Suprapubic skin (tissue), 4 donors: ENCODE data around the gene MTMR4. TPM values are rescaled to one million over a fixed set of nuclear protein-coding genes. Genes with fewer than 3 reads are reported as not detected.
A peak's percentile ranks its signal among the peaks of the same experiment; 100 is the strongest.

Experiments
- DNase-seq, 2 donors: peaks; one replicate each; pipeline ENCODE4 v3.0.0-alpha.2; 2019; ENCODE audit warnings: low spot score in 2 of 2
- H3K27ac ChIP-seq: fragments of 200-600 bp; sonication (generic); one replicate; pipeline ENCODE4 v1.5.1; 2019
- H3K27me3 ChIP-seq: fragments of 200-600 bp; sonication (generic); one replicate; pipeline ENCODE4 v1.5.1; 2019
- H3K36me3 ChIP-seq: fragments of 200-600 bp; sonication (generic); one replicate; pipeline ENCODE4 v1.5.1; 2019
- H3K4me1 ChIP-seq: fragments of 200-600 bp; sonication (generic); one replicate; pipeline ENCODE4 v1.5.1; 2019
- H3K4me3 ChIP-seq: fragments of 200-600 bp; sonication (generic); one replicate; pipeline ENCODE4 v1.5.1; 2019; ENCODE audit warnings: mild to moderate bottlenecking
- H3K9me3 ChIP-seq: fragments of 200-600 bp; sonication (generic); one replicate; pipeline ENCODE4 v1.5.1; 2019
- CTCF ChIP-seq, 2 donors: fragments of 200-600 bp in 1 of 2; fragments of 450-650 bp in 1 of 2; sonication (generic) in 1 of 2; IDR thresholded peaks; one replicate each; pipeline ENCODE4 v1.5.1; 2016 to 2019; ENCODE audit warnings: antibody characterized with exemption in 2 of 2, mild to moderate bottlenecking in 1 of 2, moderate library complexity in 1 of 2
- EP300 ChIP-seq: sonication (generic); formaldehyde crosslinking; IDR thresholded peaks from one replicate; pipeline ENCODE4 v1.6.1; 2017; ENCODE audit warnings: antibody characterized with exemption
- POLR2A ChIP-seq, 2 donors: fragments of 450-650 bp; IDR thresholded peaks; one replicate each; pipeline ENCODE4 v1.6.1; 2017; ENCODE audit warnings: antibody characterized with exemption in 2 of 2, mild to moderate bottlenecking in 2 of 2, moderate library complexity in 2 of 2
- POLR2AphosphoS5 ChIP-seq, 3 donors: sonication (generic); formaldehyde crosslinking; IDR thresholded peaks; one replicate each; pipeline ENCODE4 v1.6.1; 2017; ENCODE audit warnings: antibody characterized with exemption in 3 of 3
- WGBS: methylation state at CpG from one replicate; pipeline ENCODE4 v1.1.5; 2018; 5-methylcytosine and 5-hydroxymethylcytosine counted together
- total RNA-seq, 4 donors: library from RNA; depleted of rRNA; stranded (reverse); fragments of >200 nt; gene quantifications; one replicate each; pipeline ENCODE4 v1.1.0, GENCODE V29; 2016

MTMR4 gene
- total RNA-seq, 4 donors from 2014 or later, result 31.7 to 66.0 (median 53.4) TPM

GRCh38 chr17:58492238-58493121 lies 22.0 kb downstream of the MTMR4 start:
- TF ChIP-seq CTCF (IDR thresholded peaks at IDR 0.05) (no peak), EP300 (no peak), POLR2AphosphoS5 (IDR thresholded peaks at IDR 0.05) (no peak), POLR2A (IDR thresholded peaks at IDR 0.05) (no peak)
- no peaks in the 10 kb centered on the region for H3K9me3 ChIP-seq
- H3K36me3 ChIP-seq, result peaks cover 100% of the 10 kb centered on the region
- H3K27ac ChIP-seq, result no peak overlapping the region
- H3K4me3 ChIP-seq, result no peak overlapping the region
- H3K27me3 ChIP-seq, result no peaks in the 10 kb centered on the region
- H3K4me1 ChIP-seq, result no peaks in the 10 kb centered on the region
- DNase-seq, result no peak
- WGBS, result 93% methylated on average over 11 of the region's 11 CpGs

GRCh38 chr17:58491510-58492045 lies 22.9 kb downstream of the MTMR4 start:
- 87% methylated on average over 6 of the region's 6 CpGs for WGBS
- H3K36me3 ChIP-seq, result peaks cover 92% of the 10 kb centered on the region
- H3K9me3 ChIP-seq, result no peaks in the 10 kb centered on the region
- no peak overlapping the region for H3K27ac ChIP-seq
- no peaks in the 10 kb centered on the region for H3K4me1 ChIP-seq
- H3K4me3 ChIP-seq, result no peak overlapping the region
- TF ChIP-seq POLR2AphosphoS5 (IDR thresholded peaks at IDR 0.05), result no peak
- no peak for TF ChIP-seq POLR2A (IDR thresholded peaks at IDR 0.05)
- no peak for TF ChIP-seq EP300
- no peak for TF ChIP-seq CTCF (IDR thresholded peaks at IDR 0.05)
- no peaks in the 10 kb centered on the region for H3K27me3 ChIP-seq
- DNase-seq, result no peak

- DNase-seq, result no peak
- H3K27ac ChIP-seq, result no peak overlapping the region
- H3K9me3 ChIP-seq, result no peaks in the 10 kb centered on the region
- 90% methylated on average over 23 of the region's 26 CpGs for WGBS
- H3K27me3 ChIP-seq, result no peaks in the 10 kb centered on the region
- H3K36me3 ChIP-seq, result peaks cover 61% of the 10 kb centered on the region
- H3K4me1 ChIP-seq, result no peaks in the 10 kb centered on the region
- no peak overlapping the region for H3K4me3 ChIP-seq
- TF ChIP-seq CTCF (IDR thresholded peaks at IDR 0.05), result no peak
- TF ChIP-seq EP300, result no peak
- TF ChIP-seq POLR2A (IDR thresholded peaks at IDR 0.05), result no peak
- no peak for TF ChIP-seq POLR2AphosphoS5 (IDR thresholded peaks at IDR 0.05)
These were observed 26.0 kb downstream of the MTMR4 start for GRCh38 chr17:58488428-58488890.

- H3K9me3 ChIP-seq, result no peaks in the 10 kb centered on the region
- H3K36me3 ChIP-seq, result peaks cover 54% of the 10 kb centered on the region
- H3K27ac ChIP-seq, result no peak within 1 kb of the TSS
- TF ChIP-seq CTCF (IDR thresholded peaks at IDR 0.05) (no peak), EP300 (no peak), POLR2AphosphoS5 (IDR thresholded peaks at IDR 0.05) (no peak), POLR2A (IDR thresholded peaks at IDR 0.05) (no peak)
- no peaks in the 10 kb centered on the region for H3K4me1 ChIP-seq
- no peak for DNase-seq
- 56% methylated on average over 30 of the region's 98 CpGs for WGBS
- peak within 1 kb of the TSS; percentile 3 for H3K4me3 ChIP-seq
- H3K27me3 ChIP-seq, result no peaks in the 10 kb centered on the region
These were observed 26.6 kb downstream of the MTMR4 start, which contains the start of gene HSF5 for GRCh38 chr17:58487589-58488427. HSF5 (minus strand) TSS chr17:58488408; CDS start chr17:58488274, 134 bp downstream.
